ENCODE measurements around the gene KLHL29. TPM values are rescaled to one million over a fixed set of nuclear protein-coding genes. Genes with fewer than 3 reads are reported as not detected.

Gene KLHL29
- total RNA-seq, 1 donor = 14.7 TPM

- DNase-seq (ENCODE audit: low read depth) = no peak
- no peak for TF ChIP-seq CTCF (IDR thresholded peaks at IDR 0.05; ENCODE audit: insufficient read depth, low read depth, low read length)
- no peak overlapping the region for H3K4me3 ChIP-seq (ENCODE audit: low read depth, low read length)
These were observed 206.1 kb downstream of the KLHL29 start for GRCh38 chr2:23591111-23591510.

GRCh38 chr2:23592061-23592685, 207.2 kb downstream of the KLHL29 start:
- DNase-seq (ENCODE audit: low read depth) = no peak
- H3K4me3 ChIP-seq (ENCODE audit: low read depth, low read length) = no peak overlapping the region
- no peak for TF ChIP-seq CTCF (IDR thresholded peaks at IDR 0.05; ENCODE audit: insufficient read depth, low read depth, low read length)

GRCh38 chr2:23592898-23593751, 208.1 kb downstream of the KLHL29 start:
- DNase-seq (ENCODE audit: low read depth) = no peak
- TF ChIP-seq CTCF (IDR thresholded peaks at IDR 0.05; ENCODE audit: insufficient read depth, low read depth, low read length) = no peak
- H3K4me3 ChIP-seq (ENCODE audit: low read depth, low read length) = no peak overlapping the region

- no peak for TF ChIP-seq CTCF (IDR thresholded peaks at IDR 0.05; ENCODE audit: insufficient read depth, low read depth, low read length)
- no peak overlapping the region for H3K4me3 ChIP-seq (ENCODE audit: low read depth, low read length)
- DNase-seq (ENCODE audit: low read depth) = peak; percentile 28
These were observed 208.9 kb downstream of the KLHL29 start for GRCh38 chr2:23593752-23594459.

- TF ChIP-seq CTCF (IDR thresholded peaks at IDR 0.05; ENCODE audit: insufficient read depth, low read depth, low read length) = no peak
- no peak for DNase-seq (ENCODE audit: low read depth)
- no peak overlapping the region for H3K4me3 ChIP-seq (ENCODE audit: low read depth, low read length)
These were observed 209.5 kb downstream of the KLHL29 start for GRCh38 chr2:23594460-23594825.

- no peak for TF ChIP-seq CTCF (IDR thresholded peaks at IDR 0.05; ENCODE audit: insufficient read depth, low read depth, low read length)
- H3K4me3 ChIP-seq (ENCODE audit: low read depth, low read length) = no peak overlapping the region
- no peak for DNase-seq (ENCODE audit: low read depth)
These were observed 210.0 kb downstream of the KLHL29 start for GRCh38 chr2:23595021-23595420.

All from fibroblast of villous mesenchyme (primary cell).